ENCODE results near the gene USP9X.

- TF ChIP-seq CTCF (conservative IDR thresholded peaks at IDR 0.05; ENCODE audit: low read depth in 2 of 2): no peak
- TF ChIP-seq REST (IDR thresholded peaks at IDR 0.05; ENCODE audit: unreplicated experiment): no peak
- TF ChIP-seq EZH2phosphoT487 (IDR thresholded peaks at IDR 0.05; ENCODE audit: unreplicated experiment): no peak
- no peak for TF ChIP-seq POLR2AphosphoS5 (IDR thresholded peaks at IDR 0.05; ENCODE audit: low read depth)
- no peak for TF ChIP-seq NANOG (IDR thresholded peaks at IDR 0.05; ENCODE audit: borderline replicate concordance)
- TF ChIP-seq, protein P1, sequence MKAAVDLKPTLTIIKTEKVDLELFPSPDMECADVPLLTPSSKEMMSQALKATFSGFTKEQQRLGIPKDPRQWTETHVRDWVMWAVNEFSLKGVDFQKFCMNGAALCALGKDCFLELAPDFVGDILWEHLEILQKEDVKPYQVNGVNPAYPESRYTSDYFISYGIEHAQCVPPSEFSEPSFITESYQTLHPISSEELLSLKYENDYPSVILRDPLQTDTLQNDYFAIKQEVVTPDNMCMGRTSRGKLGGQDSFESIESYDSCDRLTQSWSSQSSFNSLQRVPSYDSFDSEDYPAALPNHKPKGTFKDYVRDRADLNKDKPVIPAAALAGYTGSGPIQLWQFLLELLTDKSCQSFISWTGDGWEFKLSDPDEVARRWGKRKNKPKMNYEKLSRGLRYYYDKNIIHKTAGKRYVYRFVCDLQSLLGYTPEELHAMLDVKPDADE (IDR thresholded peaks at IDR 0.05): no peak
- TF ChIP-seq CREB1 (CRISPR knock-in tag; IDR thresholded peaks at IDR 0.05; ENCODE audit: low read depth): no peak
- no peak for TF ChIP-seq EZH2 (IDR thresholded peaks at IDR 0.05; ENCODE audit: low read depth, unreplicated experiment)
- no peak for TF ChIP-seq ZNF462 (CRISPR knock-in tag; IDR thresholded peaks at IDR 0.05)
- TF ChIP-seq JUNB (IDR thresholded peaks at IDR 0.05; ENCODE audit: unreplicated experiment): no peak
These were observed 91.0 kb downstream of the USP9X start for GRCh38 chrX:41176263-41176662.
